Sigmoid colon (tissue), 7 donors: ENCODE measurements around the gene SLC6A9. TPM values are rescaled to one million over a fixed set of nuclear protein-coding genes. Genes with fewer than 3 reads are reported as not detected.
A peak's percentile ranks its signal among the peaks of the same experiment; 100 is the strongest.

Experiments
- DNase-seq: peaks from one replicate; pipeline ENCODE4 v3.0.0-alpha.2; 2019
- H3K27ac ChIP-seq, 4 donors: fragments of 200-600 bp; sonication (generic); one replicate each; pipeline ENCODE4 v1.5.1; 2016 to 2019; ENCODE audit warnings: mild to moderate bottlenecking in 1 of 4
- H3K27me3 ChIP-seq, 3 donors: fragments of 200-600 bp; sonication (generic); one replicate each; pipeline ENCODE4 v1.5.1; 2019; ENCODE audit warnings: mild to moderate bottlenecking in 1 of 3
- H3K36me3 ChIP-seq, 4 donors: fragments of 200-600 bp; sonication (generic); one replicate each; pipeline ENCODE4 v1.5.1; 2016 to 2019
- H3K4me1 ChIP-seq, 4 donors: fragments of 200-600 bp; sonication (generic); one replicate each; pipeline ENCODE4 v1.5.1; 2017 to 2019
- H3K4me3 ChIP-seq, 4 donors: fragments of 200-600 bp; sonication (generic); one replicate each; pipeline ENCODE4 v1.5.1; 2017 to 2019; ENCODE audit warnings: mild to moderate bottlenecking in 2 of 4, moderate library complexity in 1 of 4
- H3K9me3 ChIP-seq, 4 donors: fragments of 200-600 bp in 3 of 4; sonication (generic) in 3 of 4; one replicate each; pipeline versions ENCODE4 v1.5.1 to v1.6.1; 2013 to 2019
- CTCF ChIP-seq, 4 experiments: fragments of 450-650 bp in 3 of 4; fragments of 200-600 bp in 1 of 4; IDR thresholded peaks; one replicate each; pipeline ENCODE4 v1.5.1; 2016 to 2019; ENCODE audit warnings: antibody characterized with exemption in 4 of 4, mild to moderate bottlenecking in 3 of 4, moderate library complexity in 2 of 4
- EP300 ChIP-seq, 4 donors: sonication (generic); formaldehyde crosslinking; IDR thresholded peaks; one replicate each; pipeline ENCODE4 v1.6.1; 2017; ENCODE audit warnings: antibody characterized with exemption in 4 of 4
- POLR2A ChIP-seq, 2 donors: fragments of 450-650 bp; IDR thresholded peaks; one replicate each; pipeline ENCODE4 v1.6.1; 2016; ENCODE audit warnings: antibody characterized with exemption in 2 of 2, mild to moderate bottlenecking in 2 of 2, moderate library complexity in 2 of 2
- POLR2AphosphoS5 ChIP-seq, 4 donors: sonication (generic); formaldehyde crosslinking; IDR thresholded peaks; one replicate each; pipeline ENCODE4 v1.6.1; 2017; ENCODE audit warnings: antibody characterized with exemption in 4 of 4
- WGBS, 2 donors: extraction: QIAGEN DNeasy Blood & Tissue Kit; methylation state at CpG; one replicate each; pipeline ENCODE4 v1.1.7; 2013; 5-methylcytosine and 5-hydroxymethylcytosine counted together
- intact Hi-C: fragments of 100-400 bp; cut with DNase I; formaldehyde crosslinking; loops from one replicate; pipeline ENCODE4 v1.15.1; 2023
- polyA plus RNA-seq, 3 donors: library from polyadenylated mRNA; stranded (reverse); fragments of 200-250 nt; gene quantifications; one replicate each; pipeline ENCODE4 v1.2.3, GENCODE V29; 2013
- total RNA-seq, 4 donors: library from RNA; depleted of rRNA; stranded (reverse); fragments of >200 nt; gene quantifications; one replicate each; pipeline ENCODE4 v1.1.0, GENCODE V29; 2016
- donor health status: healthy with polysubstance abuse.
- donor health status: Bipolar disorder and iron deficiency.
- donor health status: healthy.

SLC6A9 gene
- total and polyA plus RNA-seq, 7 donors, result 2.4 to 24.5 (median 5.9) TPM

- Histone ChIP-seq H3K27ac (no peak overlapping the region), H3K9me3 (no peaks in the 10 kb centered on the region), H3K4me1 (no peaks in the 10 kb centered on the region), H3K4me3 (no peak overlapping the region), H3K27me3 (no peaks in the 10 kb centered on the region), H3K36me3 (peaks cover 0 to 7% (median 2%) of the 10 kb centered on the region in 4 donors)
- intact Hi-C loops, result no loop called here
- no peak for TF ChIP-seq EP300 (IDR thresholded peaks at IDR 0.05)
- TF ChIP-seq CTCF (IDR thresholded peaks at IDR 0.05), result no peak
- no peak for TF ChIP-seq POLR2AphosphoS5 (IDR thresholded peaks at IDR 0.05)
- no peak for TF ChIP-seq POLR2A (IDR thresholded peaks at IDR 0.05)
- 81 to 84% methylated on average over 3 of the region's 3 CpGs for WGBS, 2 donors
- DNase-seq, result no peak
These were observed 16.1 kb downstream of the SLC6A9 start for GRCh38 chr1:44015206-44015605.

- Histone ChIP-seq H3K9me3 (no peaks in the 10 kb centered on the region), H3K4me3 (no peak overlapping the region), H3K27ac (peak overlapping the region in 1 of 4 donors; percentile 24), H3K4me1 (no peaks in the 10 kb centered on the region), H3K27me3 (no peaks in the 10 kb centered on the region), H3K36me3 (peaks cover 0 to 13% (median 0%) of the 10 kb centered on the region in 4 donors)
- DNase-seq, result no peak
- 73 to 82% methylated on average over 8 of the region's 8 CpGs for whole genome bisulfite sequencing, 2 donors
- intact Hi-C loops, result no loop called here
- TF ChIP-seq POLR2AphosphoS5 (IDR thresholded peaks at IDR 0.05) (no peak), CTCF (IDR thresholded peaks at IDR 0.05) (no peak), EP300 (IDR thresholded peaks at IDR 0.05) (no peak), POLR2A (IDR thresholded peaks at IDR 0.05) (no peak)
These were observed 16.7 kb downstream of the SLC6A9 start for GRCh38 chr1:44014365-44015104.

GRCh38 chr1:44013949-44014348, 17.3 kb downstream of the SLC6A9 start:
- Histone ChIP-seq H3K36me3 (peaks cover 0 to 14% (median 0%) of the 10 kb centered on the region in 4 donors), H3K4me3 (no peak overlapping the region), H3K9me3 (no peaks in the 10 kb centered on the region), H3K4me1 (no peaks in the 10 kb centered on the region), H3K27me3 (no peaks in the 10 kb centered on the region), H3K27ac (no peak overlapping the region)
- no peak for DNase-seq
- WGBS, 2 donors, result 89 to 90% methylated on average over 5 of the region's 5 CpGs
- TF ChIP-seq EP300 (IDR thresholded peaks at IDR 0.05) (no peak), CTCF (IDR thresholded peaks at IDR 0.05) (no peak), POLR2AphosphoS5 (IDR thresholded peaks at IDR 0.05) (no peak), POLR2A (IDR thresholded peaks at IDR 0.05) (no peak)
- intact Hi-C loops, result no loop called here

GRCh38 chr1:44012941-44013609, 18.2 kb downstream of the SLC6A9 start:
- H3K36me3 ChIP-seq, result peaks cover 0 to 18% (median 0%) of the 10 kb centered on the region in 4 donors
- H3K27me3 ChIP-seq, result no peaks in the 10 kb centered on the region
- intact Hi-C loops, result no loop called here
- DNase-seq, result no peak
- no peaks in the 10 kb centered on the region for H3K4me1 ChIP-seq
- no peak overlapping the region for H3K27ac ChIP-seq
- WGBS, 2 donors, result 49 to 82% methylated on average over 13 of the region's 13 CpGs
- H3K9me3 ChIP-seq, result no peaks in the 10 kb centered on the region
- no peak overlapping the region for H3K4me3 ChIP-seq
- TF ChIP-seq EP300 (IDR thresholded peaks at IDR 0.05) (no peak), POLR2A (IDR thresholded peaks at IDR 0.05) (no peak), POLR2AphosphoS5 (IDR thresholded peaks at IDR 0.05) (no peak), CTCF (IDR thresholded peaks at IDR 0.05) (no peak)
